GM12875 (cell line): Measurements from ENCODE around the gene RPEL1.
"Not testable (repeated sequence)": the region's sequence is repeated elsewhere in the genome, so short reads cannot be mapped to it uniquely, and the experiment has no call there.

Source experiments
- H3K4me3 ChIP-seq: one replicate; pipeline ENCODE4 v1.5.1; 2011; ENCODE audit warnings: low read depth, low read length, control low read depth
- CTCF ChIP-seq: IDR thresholded peaks from 2 replicates; pipeline ENCODE4 v1.5.1; 2011; ENCODE audit warnings: low read depth, mild to moderate bottlenecking, control low read depth, inconsistent platforms, low read length, moderate library complexity, borderline replicate concordance; ENCODE audit not compliant: insufficient read depth

Gene RPEL1

GRCh38 chr10:103204353-103205255, 41.1 kb upstream of the RPEL1 start:
- TF ChIP-seq CTCF: no peak
- no peak overlapping the region for H3K4me3 ChIP-seq

- H3K4me3 ChIP-seq: not testable (repeated sequence)
Observed at GRCh38 chr10:103205401-103205800, 40.3 kb upstream of the RPEL1 start.

GRCh38 chr10:103206715-103207114, 39.0 kb upstream of the RPEL1 start:
- H3K4me3 ChIP-seq: not testable (repeated sequence)

GRCh38 chr10:103207141-103207540, 38.5 kb upstream of the RPEL1 start:
- TF ChIP-seq CTCF: no peak
- H3K4me3 ChIP-seq: no peak overlapping the region

- not testable (repeated sequence) for H3K4me3 ChIP-seq
Observed at GRCh38 chr10:103207643-103208042, 38.0 kb upstream of the RPEL1 start.

GRCh38 chr10:103210262-103210661, 35.4 kb upstream of the RPEL1 start:
- H3K4me3 ChIP-seq: not testable (repeated sequence)

- no peak for TF ChIP-seq CTCF
- H3K4me3 ChIP-seq: no peak overlapping the region
Observed at GRCh38 chr10:103215601-103216000, 30.1 kb upstream of the RPEL1 start.

- not testable (repeated sequence) for H3K4me3 ChIP-seq
Observed at GRCh38 chr10:103216362-103216761, 29.3 kb upstream of the RPEL1 start.

- no peak overlapping the region for H3K4me3 ChIP-seq
- no peak for TF ChIP-seq CTCF
Observed at GRCh38 chr10:103224133-103224532, 21.6 kb upstream of the RPEL1 start.

- H3K4me3 ChIP-seq: not testable (repeated sequence)
Observed at GRCh38 chr10:103224721-103225120, 21.0 kb upstream of the RPEL1 start.
